Ovary (tissue), 3 donors: ENCODE data around the gene GRIK1.

ENCODE experiments used
- CTCF ChIP-seq, 3 donors: fragments of 450-650 bp in 2 of 3; fragments of 200-600 bp in 1 of 3; IDR thresholded peaks; one replicate each; pipeline versions ENCODE4 v1.5.1 to v1.8.0; 2016 to 2022; ENCODE audit warnings: antibody characterized with exemption in 3 of 3, mild to moderate bottlenecking in 1 of 3
- EP300 ChIP-seq: sonication (generic); formaldehyde crosslinking; IDR thresholded peaks from one replicate; pipeline ENCODE4 v1.6.1; 2017; ENCODE audit warnings: antibody characterized with exemption
- POLR2A ChIP-seq: fragments of 450-650 bp; IDR thresholded peaks from one replicate; pipeline ENCODE4 v1.6.1; 2017; ENCODE audit warnings: antibody characterized with exemption, mild to moderate bottlenecking, moderate library complexity
- donor health status: DM: no; HTN: no; CAD: no.

- TF ChIP-seq CTCF (IDR thresholded peaks at IDR 0.05) (no peak), EP300 (no peak), POLR2A (no peak)
These were observed 18.9 kb downstream of the GRIK1 start for GRCh38 chr21:29920938-29921337.
